ENCODE results near the gene HIBCH.

Gene HIBCH

DNA sequence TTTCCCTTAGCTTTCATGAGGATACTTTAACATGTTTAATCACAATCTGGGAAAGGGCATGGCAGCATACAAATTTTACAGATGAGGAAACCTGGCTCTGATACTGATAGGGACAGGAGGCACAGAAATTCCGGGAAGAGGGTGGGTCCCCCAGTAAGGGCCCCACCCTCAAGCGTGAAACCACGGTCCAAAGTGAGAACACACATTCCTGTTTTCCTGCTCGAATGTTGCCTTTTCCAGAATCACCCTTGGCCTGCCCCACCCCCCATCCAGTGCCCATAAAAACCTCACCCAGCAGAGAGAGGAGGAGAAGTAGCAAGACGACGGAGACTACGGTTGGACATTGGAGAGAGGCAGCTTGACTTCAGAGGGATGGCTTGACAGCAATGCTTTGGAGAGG, 98.2 kb downstream of the HIBCH start:
- DNase-seq: no peak

DNA sequence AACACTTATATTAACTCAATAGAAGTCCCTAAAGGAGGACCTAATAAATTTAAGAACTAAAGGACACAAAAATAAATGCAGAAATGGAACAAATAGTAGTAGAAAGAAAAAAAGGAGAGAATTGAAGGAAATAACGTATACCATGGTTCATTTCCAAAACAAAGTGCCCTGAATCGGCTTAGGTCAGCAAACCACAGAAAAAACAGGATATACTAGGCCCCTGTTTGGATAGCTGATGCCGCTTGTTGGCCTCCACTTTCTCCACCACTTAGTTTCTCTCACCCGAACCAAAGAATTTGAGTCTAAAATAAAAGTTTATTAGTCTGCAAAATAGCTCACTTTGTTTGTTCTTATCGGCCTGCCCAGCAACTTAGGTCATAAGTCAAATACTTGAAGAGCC, 100.4 kb downstream of the HIBCH start:
- DNase-seq: no peak

DNA sequence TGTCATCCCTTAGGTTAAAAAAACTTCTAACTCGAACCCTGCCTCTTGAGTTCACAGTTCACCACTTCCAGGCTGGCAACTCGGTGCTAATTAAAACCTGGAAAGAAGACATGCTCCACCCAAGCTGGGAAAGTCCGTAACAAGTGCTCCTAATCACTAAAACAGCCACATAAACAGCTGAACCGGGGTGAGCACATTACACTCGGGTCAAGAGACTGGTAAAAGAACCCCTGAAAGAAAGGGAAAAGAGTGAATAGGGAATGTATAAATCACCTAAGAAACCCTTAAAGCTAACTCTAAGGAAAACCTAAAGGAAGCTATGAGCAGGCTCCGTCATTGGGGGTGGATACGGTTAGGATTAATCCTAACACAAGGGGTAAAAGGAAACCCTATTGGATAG, 102.0 kb downstream of the HIBCH start:
- DNase-seq: no peak

DNA sequence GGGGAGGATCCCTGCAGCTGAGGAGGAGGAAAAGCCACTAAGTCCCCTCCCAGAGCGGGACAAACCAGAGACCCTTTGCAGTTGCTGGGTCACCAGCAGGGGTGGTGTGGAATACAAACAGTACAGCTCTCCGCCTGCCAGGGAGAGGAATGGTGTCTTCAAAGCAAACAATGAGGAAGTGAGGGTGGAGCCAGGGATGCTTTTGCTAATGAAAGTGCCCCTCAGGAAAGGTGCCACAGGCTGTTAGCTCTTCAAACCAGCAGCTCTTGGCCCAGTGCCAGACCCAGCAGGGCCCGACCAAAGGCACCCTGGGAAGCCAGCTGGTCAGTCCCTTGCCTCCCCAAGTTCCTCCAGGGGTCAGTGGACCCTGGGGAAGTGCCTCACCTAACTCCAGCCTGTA, 102.8 kb downstream of the HIBCH start:
- DNase-seq: no peak

DNA sequence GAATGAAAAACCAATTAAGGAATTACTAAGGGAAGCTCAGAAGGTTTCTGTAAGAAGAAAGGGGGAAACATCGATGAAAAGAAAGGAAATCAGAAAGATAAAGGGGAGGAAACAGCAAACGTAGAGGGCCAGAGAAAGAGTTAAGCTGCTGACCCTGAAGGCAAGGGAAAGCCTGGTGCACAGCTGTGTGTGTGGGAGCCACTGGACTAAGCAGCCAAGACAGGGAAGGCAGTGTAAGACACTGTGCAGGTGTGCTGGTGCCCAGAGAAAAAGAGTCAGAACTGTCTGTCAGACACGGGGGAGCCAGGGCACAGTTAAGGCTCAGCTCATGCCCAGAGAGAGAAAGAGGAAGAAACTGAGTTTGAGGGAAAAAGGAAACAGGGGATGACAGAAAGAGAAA, 104.0 kb downstream of the HIBCH start:
- DNase-seq: no peak

DNA sequence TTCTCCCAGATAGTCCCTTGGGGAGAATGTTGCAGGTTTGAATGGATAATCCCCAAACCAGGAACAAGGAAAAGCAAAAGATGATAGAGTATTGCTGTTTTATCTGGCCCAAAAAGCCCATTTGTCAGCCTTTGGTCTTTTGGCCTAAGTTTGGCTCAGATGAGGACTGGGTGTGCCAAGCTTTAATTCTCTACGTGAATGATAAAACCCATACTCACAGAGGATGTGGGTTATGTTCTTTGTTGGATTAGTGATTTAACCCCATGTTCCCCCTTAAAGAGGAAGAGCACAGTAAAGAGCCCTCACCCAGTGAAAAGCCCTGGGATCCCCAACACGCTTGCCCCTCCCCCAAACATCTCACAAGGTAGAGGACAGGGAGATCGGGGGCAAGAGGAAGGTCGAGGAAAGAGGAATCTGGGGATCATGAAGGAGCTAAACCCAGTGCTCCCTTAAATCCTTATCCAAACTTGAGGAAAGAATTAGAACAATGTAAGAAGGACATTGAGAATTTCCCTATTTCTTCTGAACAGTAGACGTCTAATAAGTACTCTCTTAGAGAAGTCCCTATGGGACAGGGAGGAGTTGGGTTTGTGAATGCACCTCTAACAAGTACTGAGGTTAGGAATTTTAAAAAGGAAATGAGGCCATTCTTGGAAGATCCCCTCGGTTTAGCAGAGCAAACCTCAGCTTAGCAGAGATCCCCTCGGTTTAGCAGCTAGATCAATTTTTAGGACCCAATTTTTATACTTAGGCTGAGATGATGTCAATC, 105.0 kb downstream of the HIBCH start:
- DNase-seq: no peak

DNA sequence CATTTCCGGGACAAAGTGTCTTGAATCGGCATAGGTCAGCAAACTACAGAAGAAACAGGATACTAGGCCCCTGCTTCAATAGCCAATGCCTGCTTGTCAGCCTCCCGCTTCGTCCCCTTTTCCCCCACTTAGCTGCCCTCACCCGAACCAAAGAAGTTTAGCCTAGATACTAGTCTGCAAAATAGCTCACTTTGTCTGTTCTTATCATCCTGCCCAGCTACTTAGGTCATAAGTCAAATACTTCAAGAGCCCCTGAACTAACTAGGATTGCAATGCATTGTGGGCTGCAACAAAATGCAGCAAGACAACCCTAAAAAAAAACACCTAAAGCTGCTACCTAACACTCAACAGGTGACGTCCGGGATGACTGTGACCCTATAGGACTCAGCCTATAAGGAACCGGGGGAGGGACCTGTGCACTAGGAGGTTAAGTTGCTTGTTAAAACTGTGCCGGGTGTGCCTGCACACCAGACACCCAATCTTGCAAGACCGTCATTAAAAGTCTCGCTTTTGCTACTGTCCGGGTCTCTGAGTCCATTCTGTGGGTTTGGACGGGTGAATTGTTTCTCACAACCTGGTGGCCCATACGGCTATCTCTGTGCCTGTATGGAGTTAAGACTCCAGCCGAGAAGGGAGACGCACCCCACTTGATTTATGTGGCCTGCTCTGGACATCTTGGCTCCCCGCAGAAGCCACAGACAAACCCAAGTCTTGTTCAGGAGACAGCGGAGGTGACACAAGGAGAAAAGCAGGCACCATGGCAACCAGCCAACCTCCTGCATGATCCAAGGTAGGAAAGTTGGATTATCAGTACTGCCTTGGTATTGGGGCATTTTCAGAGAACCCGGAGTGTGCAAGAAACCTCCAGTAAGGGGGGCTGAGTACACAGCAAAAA, 105.9 kb downstream of the HIBCH start:
- no peak for DNase-seq

DNA sequence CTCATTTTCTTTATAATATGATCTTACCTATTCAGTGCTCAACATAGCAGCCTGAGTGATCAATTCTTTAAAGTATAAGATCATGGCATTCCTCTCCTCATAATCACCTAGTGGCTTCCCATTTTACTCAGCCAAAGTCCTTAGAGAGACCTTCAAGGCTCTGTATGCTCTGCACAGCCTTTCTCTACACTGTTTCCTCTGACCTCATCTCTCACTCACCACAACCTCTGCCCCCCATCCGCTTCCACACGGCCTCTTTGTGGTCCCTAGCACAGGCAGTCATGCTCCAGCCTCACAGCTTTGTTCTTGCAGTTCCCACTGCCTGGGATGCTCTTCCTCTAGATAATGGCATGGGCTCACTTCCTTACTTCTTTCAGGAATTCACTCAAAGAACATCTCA, 109.2 kb downstream of the HIBCH start:
- DNase-seq: no peak

DNA sequence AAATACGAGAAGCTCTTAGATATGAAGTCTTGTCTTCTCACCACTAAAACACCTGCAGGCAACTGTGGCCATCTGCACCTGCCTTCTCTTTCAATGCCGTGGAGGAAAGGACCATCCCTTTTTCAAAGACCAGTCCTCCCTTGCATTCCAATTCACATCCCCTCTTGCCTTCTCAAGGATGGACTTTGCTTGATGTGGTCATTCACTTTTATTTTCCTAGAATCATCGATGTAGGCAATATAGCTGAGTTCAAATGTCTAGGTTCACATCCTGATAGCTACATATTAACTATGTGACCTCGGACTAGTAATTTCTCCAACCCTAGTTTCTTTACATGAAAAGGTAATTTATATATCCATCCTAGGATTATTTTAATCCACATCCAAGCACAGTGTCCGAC, 110.1 kb downstream of the HIBCH start:
- DNase-seq: no peak

DNA sequence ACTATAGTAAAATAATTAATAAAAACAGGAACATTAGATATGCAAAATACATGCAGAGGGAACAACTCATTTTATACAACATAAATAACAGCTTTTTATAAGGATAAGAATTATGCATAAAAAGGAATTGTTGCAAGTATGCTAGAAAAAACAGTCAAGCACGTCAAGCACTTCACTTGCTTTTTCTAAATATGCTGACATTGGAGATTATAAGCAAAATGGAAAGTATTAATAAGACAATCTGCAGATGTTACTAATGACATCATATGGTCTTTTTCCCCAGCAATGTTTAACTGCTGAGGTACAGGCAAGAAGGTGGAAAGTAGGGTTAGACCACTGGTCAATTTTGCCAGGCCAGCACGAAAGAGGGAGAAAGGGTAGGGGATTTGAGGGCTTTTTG, 111.7 kb downstream of the HIBCH start:
- DNase-seq: no peak

DNA sequence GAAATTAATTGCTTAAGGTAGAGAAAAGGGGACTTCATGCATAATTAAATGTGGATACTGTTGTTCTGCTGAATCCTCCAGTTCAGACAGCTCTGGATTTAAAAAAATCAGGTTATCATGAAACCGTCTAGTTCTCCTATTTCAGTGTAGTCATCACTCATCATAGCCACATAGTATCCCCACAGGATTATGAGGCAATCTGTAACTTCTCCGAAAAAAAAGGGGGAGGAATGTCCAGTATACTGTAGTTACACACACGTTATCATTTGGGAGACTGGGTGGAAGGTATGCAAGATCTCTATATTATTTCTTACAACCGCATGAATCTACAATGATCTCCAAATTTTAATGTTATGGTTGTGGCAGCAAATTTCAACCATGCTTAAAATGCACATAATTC, 114.0 kb downstream of the HIBCH start:
- DNase-seq: no peak

DNA sequence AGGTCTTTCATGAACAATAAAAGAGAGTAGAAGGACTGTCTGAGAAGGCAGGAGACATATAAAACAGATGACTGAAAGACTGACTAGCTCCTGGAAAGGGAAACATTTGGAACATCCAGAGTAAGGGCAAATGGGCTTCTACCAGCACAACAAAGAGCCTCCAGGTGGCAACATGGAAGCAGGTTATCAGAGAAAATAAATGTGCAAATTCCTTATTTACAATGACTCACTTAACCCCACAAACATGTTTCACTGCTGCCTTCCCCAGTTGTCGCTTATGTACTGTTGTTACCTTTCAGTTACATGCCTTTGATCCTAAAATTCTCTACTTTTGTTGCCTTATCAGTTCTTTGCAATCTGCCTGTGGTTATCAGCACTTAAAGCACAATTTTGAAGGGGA, 117.0 kb downstream of the HIBCH start:
- DNase-seq: no peak

DNA sequence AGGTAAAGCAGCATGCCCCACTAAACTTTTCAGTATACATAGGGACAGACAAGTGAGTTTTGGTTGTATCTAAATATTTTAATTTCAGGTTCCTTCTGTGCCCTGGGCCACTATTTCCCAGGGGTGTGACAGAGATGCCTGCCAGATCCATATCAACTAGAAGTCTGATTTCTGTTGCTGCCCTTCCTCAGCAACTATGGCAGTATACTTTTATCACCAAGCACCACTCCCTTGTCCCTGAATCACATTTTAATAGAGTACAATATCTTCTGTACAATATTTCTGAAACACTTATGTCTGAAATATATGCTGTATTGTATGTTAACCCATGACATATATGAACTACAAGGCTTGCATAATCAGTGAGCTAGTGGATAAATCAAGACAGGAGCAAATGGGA, 117.6 kb downstream of the HIBCH start:
- no peak for DNase-seq

DNA sequence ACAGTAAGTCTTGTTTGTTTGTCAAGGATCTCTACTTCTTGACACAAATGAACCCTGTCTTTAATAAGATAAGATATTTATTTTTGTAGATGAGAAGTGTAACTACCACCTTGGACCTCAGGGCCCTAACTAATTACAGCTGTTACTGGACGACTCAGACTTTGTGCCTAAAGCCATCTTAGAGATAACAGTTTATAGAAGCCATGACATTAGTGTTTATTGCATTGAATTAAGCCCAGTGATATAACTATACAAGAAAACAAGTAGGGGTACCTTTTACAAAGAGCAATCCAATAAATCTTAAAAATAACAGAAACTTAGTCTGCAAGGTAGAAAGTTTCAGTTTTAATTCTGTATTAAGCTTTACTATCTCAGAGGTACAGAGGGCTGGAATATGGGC, 119.0 kb downstream of the HIBCH start:
- no peak for DNase-seq

DNA sequence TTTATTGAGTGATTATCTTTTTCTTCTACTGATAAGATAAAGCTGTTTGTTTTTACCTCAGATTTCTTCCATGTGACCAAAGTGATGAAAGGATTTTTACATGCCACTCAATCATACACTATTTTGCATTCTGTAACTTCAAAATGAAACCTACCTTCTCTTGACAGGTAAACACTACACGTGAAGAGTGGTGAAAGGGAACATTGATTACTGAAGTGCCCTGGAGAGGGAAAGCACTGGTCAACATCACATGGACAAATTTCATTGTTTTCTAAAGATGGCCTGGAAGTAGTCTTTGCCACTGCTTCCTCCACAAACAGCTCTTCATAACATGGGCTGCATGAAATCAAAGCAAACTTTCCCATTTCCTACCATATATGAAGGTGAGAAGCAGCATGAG, 120.1 kb downstream of the HIBCH start:
- DNase-seq: no peak

DNA sequence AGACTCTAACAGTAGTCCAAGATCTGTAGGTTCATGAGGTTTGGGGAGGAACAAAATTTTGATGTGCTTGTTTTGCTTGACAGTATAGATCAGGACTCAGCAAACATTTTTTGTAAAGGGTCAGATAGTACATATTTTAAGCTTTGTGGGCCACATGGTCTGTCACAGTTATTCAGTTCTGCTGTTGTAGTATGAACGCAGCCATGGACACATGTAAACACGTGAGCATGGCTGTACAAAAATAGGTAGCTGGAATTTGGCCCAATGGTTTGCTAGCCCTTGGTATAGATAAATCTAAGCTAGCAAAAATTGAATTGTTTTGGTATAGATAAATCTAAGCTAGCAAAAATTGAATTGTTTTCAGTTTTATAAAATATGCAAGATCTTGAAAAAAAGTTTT, 120.5 kb downstream of the HIBCH start:
- DNase-seq: no peak

DNA sequence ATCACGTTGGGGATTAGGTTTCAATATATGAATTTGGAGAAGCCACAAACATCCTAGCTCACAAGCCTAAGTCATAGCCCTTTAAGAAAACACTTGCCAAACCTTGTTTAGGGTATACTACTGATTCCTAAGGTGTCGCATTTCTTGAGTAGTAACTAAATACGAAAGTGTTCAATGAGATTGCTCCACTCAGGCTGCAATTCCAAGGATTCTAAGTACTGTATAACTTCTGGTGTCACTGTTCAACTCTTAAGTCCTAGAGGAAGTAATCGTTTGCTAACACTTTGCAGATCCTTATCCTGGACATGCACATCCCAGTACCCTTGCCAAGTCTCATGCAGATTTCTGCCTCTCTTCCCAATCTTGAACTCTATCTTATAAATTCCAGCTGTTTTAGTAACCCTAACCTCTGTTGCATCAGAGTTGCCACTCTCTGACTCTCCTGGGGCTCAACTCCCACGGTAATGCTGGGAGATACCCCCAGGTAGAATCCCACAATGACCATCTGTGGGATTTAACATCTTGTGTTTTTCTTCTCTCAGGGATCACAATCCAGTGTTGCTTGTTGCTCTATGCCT, 122.4 kb downstream of the HIBCH start:
- no peak for DNase-seq

DNA sequence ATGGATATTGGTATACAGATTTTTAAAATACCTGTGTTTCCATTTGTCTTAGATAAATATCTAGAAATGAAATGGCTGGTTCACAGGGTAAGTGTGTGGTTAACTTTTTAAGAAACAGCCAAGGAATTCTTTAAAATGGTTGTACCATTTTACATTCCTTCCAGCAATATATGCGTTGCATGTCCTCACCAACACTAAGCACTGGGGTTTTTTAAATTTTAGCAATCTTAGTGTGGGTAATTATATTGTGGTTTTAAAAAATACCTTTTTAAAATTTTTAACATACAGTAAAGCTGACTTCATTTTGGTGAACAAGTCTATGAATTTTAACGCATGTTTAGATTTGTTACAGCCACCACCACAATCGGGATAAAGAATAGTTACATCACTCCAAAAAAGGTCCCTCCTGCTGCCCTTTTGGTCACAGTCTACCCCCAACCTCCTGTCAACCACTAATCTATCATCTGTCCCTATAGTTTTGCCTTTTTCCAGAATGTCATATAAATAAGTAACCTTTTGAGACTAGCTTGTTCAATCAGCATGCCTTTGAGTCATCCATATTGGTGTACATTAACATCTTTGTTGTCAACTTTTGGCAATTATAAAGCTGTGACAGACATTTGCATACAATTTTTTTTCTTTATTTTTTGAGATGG, 129.0 kb downstream of the HIBCH start:
- no peak for DNase-seq

DNA sequence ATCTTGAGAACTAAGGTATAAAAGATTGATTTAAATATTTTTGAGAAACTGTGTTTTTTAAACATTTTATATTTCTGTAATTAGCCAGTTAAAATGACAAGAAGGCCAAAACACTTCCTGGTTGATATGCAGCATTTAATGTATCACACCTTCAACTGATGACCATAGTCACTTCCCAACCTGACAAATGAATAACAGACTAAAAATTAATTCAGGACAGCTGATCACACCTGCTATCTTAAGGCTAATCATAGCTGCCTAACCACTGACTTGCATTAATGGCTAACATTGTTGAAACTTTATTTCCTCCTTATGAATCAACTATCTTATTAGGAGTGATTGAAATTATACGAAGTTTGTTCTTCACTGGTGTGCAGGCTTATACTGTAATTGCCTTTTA, 131.3 kb downstream of the HIBCH start:
- no peak for DNase-seq

DNA sequence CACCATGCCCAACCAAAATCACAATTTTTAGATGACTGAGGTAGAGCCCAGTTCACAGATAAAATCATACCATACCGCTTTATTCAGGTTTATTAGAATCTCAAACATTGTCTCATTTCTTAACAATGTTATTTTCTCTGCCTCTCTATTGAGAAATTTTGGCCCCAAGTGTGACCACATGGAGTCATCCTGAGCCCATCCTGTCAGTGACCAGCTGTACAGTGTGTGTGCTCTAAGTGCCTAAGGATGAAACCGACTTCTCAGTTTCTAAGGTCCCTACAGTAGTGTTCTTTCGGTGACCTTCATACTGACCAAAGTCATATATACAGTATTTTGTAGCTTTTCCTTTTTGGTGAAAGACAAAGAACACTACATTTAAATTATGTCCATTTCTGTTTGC, 133.4 kb downstream of the HIBCH start:
- DNase-seq: no peak

DNA sequence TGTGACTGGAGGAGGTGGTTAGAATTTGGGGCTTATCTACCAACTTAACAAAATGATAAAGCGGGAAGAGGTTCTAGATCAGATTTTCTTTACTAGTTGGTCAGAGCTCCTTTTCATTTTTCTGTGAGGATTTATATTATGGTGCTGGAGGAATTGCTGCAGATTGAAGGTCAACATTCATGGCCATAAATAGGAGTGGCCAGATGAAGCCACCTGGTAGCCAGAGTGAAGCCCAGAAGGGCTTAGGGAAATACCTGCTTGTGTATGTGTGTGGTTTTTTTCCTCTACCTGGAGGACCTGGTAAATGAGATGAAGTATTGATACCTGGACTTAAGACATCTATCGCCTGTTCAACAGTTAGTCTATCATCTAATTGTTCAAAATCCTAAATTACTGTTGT, 134.2 kb downstream of the HIBCH start:
- no peak for DNase-seq

DNA sequence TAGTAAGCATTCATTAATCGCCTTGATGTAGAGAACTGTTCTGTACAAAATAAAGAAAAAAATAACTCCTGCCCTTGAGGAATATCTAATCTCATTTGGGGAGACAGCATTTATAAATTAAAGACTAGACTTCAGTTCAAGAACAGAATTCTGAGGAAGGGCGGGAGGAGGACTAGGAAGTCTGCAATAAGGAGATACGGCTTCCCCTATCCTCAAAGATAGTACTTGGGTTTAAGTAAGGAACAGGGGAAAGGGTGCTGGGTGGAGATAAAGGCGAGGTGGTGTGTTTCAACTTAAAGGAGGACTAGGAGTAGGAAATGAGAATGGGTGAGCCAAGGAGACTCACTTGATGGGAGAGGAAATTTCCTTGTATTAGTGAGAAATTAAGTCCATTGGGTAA, 135.2 kb downstream of the HIBCH start:
- DNase-seq: no peak

DNA sequence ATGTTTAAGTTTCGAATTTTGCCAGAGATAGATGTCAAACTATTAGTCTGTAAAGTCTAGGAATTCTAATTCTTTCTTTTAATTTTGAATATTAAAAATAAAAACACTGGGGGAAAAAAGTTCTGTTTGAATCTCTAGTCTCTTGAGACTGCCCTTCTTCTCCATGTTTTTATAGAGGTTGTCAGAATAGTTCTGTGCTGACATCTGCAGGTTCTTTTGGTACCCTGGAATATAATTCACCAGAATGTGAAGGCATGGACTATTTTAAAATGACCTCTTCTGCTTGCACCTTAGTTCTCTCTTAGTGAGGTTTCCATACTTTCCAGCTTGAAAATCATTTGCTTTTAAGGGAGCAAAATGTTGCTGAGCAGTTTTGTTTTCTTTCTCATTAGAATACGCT, 136.1 kb downstream of the HIBCH start:
- no peak for DNase-seq

DNA sequence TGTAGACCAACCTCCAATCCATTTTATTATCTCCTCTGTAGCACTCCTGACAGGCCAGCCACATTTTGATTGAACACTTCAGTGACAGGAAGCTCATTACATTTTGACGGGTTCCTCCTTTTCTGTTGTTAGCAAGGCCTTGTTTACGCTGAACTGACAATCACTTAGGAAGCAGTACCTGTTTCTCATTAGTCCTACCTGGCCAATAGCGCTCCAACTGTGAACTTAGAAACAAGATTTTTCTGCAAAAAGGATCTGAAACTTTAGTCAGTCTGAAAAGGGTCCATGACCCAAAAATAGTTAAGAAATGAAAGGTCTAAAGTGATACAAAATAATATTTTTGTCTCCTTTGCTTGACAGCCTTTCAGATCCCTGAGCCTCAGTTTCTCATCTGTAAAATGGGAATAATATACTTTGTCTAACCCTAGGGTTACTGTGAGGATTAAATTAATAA, 137.5 kb downstream of the HIBCH start:
- no peak for DNase-seq
